Body of pancreas (tissue), 4 donors: ENCODE data around the gene CLDN19.

Experiments used
- POLR2A ChIP-seq, 3 donors: fragments of 450-650 bp; IDR thresholded peaks; one replicate each; pipeline ENCODE4 v1.6.1; 2016; ENCODE audit warnings: antibody characterized with exemption in 3 of 3, mild to moderate bottlenecking in 2 of 3
- TF ChIP-seq, protein P1 (sequence below), 7 experiments: fragments of 450-650 bp in 4 of 7; fragments of 200-600 bp in 3 of 7; sonication (generic) in 3 of 7; IDR thresholded peaks; one replicate each; pipeline ENCODE4 v1.5.1; 2016 to 2019; ENCODE audit warnings: antibody characterized with exemption in 7 of 7

DNA sequence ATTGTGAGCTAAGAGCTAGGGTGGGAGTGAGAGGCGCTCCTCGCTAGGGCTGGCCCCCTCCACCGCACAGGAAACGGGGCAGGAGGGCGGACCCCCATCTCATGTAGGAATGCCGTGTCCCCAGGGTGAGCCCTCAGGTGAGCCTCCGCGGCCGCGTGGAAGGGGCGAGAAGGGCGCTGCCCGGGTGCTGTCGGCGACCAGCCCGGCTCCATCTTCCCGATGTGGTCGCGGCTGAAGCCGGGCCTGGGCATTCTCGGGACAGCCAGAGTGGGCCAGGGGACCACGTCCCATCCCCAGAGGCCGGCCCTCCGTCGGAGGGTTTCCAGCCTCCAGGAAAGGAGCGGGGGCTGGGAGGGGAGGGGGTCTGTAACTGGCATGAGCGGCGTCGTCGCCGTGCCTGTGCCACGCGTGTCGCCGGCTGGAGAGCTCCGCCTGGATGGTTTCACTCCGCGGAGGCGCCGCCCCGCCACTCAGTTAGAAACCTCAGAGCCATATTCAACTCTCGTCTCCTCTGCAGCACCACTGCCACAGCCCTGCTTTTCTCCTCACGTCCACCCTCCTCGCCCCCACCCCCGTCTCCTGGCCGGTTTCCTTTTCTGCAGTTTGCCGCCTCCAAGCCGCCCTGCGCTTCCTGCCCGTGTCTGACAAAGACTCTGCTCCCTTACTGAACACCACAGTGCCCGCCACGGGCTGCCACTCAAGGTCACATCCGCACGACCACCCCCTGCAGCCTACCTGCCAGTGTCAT, 45.1 kb upstream of the CLDN19 start, which contains the start of gene TMEM269:
- TF ChIP-seq, protein P1, sequence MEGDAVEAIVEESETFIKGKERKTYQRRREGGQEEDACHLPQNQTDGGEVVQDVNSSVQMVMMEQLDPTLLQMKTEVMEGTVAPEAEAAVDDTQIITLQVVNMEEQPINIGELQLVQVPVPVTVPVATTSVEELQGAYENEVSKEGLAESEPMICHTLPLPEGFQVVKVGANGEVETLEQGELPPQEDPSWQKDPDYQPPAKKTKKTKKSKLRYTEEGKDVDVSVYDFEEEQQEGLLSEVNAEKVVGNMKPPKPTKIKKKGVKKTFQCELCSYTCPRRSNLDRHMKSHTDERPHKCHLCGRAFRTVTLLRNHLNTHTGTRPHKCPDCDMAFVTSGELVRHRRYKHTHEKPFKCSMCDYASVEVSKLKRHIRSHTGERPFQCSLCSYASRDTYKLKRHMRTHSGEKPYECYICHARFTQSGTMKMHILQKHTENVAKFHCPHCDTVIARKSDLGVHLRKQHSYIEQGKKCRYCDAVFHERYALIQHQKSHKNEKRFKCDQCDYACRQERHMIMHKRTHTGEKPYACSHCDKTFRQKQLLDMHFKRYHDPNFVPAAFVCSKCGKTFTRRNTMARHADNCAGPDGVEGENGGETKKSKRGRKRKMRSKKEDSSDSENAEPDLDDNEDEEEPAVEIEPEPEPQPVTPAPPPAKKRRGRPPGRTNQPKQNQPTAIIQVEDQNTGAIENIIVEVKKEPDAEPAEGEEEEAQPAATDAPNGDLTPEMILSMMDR (IDR thresholded peaks at IDR 0.05) = no peak
- no peak for TF ChIP-seq POLR2A (IDR thresholded peaks at IDR 0.05)
